Hindlimb muscle (tissue), 1 donor: ENCODE data around the gene PTOV1. TPM values are rescaled to one million over a fixed set of nuclear protein-coding genes. Genes with fewer than 3 reads are reported as not detected.

ENCODE experiments used
- DNase-seq: peaks from one replicate; pipeline ENCODE4 v3.0.0-alpha.2; 2013
- polyA plus RNA-seq: library from polyadenylated mRNA; unstranded; fragments of 120-200 nt; gene quantifications from one replicate; pipeline ENCODE4 v1.2.1, GENCODE V29; 2013; ENCODE audit not compliant: insufficient read length

The PTOV1 gene
- polyA plus RNA-seq, 1 donor, result 254 TPM

DNA sequence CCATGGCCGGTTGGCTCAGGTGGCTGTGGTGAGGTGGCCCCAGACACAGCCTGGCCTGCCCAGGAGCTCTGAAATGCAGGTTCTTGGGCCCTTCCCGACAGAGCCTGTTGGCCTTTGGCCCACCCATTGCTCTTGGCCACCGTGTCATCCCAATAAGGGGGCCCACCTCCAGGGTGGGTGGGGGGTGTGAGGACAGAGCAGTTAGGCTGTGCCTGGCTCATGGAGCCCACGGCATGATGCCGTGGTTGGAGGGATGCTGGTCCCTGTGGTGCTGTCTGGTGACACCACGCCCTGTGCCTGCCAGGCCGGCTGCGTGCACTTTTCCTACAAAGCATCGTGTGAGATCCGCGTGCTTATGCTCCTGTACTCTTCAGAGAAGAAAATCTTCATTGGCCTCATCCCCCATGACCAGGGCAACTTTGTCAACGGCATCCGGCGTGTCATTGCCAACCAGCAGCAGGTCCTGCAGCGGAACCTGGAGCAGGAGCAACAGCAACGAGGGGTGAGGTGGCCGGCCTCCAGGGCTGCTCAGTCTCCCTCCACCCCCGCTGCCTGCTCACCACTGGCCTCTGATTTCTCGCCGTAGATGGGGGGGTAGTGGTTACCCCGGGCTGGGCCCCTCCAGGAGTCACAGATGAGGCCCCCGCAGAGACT lies 8.8 kb downstream of the PTOV1 start:
- no peak for DNase-seq

DNA sequence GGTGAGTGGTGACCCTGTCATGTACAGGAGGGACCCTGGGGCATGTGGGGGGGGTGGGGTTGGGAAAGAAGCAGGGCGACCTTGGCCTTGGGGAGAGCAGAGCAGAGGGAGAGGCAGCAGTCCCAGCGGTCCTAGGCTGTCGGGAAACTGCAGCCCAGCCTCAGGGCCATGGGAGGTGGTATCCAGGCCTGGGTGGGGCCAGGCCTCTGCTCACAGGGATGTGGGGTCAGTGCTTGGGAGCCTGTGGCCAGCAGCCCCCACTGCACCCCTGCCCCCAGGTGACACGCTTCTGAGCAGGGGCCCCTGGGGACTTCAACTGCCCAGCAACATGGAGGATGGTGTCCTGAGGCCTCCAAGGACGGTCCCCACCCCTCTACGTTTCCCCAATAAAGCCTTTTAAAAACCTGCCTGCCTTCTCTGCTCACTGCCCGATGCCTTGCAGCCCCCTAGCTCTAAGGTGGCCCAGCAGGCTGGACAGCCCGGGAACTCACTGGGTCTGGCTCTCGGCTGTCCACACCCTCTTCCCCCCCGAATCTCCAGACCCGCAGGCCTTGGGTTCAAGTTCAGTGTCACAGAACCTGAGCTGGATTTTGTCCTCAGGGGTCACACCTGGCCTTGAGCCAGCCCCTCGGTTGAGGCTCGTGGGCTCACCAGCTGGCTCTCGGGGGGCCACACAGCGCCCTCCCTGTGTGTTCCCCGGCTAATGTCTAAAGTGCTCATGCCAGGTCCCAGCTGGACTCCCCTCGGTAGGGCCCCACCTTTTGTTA lies 9.6 kb downstream of the PTOV1 start:
- DNase-seq, result no peak

DNA sequence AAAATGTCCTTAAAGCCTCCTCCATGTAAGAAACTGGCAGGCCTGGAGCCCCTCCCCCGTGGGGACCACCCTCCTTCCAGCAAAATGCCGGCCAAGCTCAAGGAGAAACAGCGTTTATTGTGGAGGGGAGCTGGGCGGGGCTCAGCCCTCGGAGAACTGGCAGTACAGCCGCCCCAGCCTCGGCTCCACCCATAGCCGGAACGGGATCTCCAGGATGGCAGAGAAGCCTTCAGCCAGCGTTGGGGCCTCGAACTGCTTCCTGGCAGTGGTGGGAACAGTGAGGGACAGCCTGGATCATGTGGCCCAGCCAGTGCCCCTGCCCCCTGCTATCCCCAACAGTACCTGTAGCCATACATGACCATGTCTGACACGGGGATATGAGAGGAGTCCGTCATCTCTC lies 10.1 kb downstream of the PTOV1 start:
- no peak for DNase-seq

DNA sequence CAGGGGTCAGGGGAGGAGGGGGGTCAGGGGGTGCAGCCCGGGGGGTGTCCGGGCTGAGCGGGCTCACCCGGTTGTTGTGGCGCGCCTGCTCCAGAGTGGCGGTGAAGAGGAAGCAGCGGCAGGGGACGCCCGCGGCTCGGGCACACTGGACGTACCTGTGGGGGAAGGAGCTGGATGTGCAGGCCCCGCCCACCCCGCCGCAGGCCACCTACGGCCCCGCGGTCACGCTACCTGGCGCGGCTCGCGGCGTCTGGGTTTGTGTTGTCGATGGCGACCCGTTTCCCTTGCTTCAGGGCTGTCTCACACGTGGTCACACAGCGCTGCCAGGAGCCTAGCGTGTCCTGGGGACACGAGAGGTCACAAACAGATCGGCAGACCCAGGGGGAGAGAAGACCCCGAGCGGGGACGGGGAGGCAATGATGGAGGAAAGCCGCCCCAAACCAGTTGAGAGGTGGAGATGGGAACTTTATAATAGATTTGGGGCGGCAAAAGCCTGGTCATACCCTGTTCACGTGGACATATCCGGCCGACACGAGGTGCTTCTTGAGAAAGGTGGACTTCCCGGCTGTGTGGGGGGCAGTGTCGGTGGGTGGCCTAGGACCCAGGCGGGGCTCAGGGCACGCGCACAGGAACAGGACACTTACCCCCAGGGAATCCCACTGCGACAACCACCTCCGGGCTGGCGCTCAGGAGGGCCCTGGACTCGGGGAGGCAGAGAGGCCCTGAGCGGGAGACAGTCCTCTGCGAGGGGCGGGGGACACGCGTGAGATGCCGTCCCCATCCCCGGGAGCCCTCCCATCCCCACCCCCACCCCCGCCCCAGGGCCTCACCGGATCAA lies 10.8 kb downstream of the PTOV1 start:
- DNase-seq, result no peak

DNA sequence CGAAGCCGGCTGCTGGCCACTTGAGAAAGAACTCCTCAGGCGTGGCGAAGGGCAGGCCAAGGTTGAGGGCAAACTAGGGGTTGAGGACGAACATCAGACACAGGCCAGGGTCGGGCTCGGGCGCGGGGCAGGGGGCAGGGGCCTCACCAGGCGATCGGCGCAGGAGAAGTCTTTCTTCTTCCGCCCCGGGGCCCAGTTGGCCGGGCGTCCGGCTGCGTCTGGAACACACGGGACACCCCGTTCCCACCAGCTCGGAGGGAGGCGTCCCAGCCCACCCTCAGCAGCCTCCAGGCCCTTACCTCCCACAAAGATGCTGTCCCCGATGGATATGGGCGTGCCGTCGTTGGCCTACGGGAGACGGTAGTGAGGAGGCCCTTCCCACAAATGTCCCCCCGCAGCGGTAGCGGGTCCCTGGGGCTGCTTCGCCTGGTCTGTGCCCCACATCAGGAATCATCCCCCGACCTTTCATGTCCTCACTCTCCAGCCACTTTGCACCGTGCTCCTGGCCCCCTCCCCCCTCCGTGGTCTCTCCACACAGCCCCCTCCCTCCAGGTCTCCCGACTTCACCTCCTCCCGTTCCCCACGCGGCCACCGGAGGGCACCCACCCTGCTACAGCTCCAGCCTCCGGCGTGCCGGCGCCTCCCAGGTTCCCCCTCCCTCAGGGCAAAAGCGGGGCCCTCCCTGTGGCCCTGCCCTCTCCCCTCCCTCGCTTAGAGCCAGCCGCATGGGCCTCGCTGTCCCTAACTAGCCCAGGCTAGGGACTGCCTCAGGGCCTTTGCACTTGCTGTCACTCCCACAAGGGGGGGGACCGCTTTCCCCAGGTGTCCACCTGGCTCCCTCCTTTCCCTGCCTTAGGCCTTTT lies 11.7 kb downstream of the PTOV1 start:
- DNase-seq, result no peak

DNA sequence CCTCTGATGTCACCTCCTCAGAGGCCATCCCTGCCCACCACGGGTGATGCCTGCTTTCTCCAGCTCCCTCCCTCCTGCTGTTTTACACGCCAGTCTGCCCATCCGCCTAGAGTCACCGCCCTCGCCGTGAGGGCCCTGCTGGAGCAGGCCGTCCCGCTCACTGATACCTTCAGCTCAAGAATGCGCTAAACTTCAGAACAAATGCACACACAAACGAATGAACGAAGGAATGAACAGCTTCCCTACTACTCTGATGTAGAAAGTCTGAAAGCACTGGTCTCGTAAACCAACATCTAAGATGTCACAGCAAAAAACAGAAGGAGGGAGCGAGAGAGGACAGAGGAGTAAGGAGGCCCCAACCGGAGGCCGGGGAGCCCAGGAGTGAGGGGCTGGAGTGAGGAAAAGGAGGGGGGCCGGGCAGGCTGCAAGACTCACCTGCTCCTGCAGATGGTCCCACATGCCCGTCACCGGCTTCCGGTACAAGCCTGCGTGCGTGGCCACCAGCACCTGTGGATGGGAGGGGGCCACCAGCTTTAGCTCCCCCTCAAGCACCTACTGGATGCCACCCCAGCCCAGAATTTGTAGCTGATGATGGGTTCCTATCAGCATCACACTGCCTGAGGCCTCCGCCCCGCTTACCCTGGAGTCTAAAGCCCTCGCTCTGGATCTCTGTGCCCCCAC lies 12.4 kb downstream of the PTOV1 start:
- no peak for DNase-seq

DNA sequence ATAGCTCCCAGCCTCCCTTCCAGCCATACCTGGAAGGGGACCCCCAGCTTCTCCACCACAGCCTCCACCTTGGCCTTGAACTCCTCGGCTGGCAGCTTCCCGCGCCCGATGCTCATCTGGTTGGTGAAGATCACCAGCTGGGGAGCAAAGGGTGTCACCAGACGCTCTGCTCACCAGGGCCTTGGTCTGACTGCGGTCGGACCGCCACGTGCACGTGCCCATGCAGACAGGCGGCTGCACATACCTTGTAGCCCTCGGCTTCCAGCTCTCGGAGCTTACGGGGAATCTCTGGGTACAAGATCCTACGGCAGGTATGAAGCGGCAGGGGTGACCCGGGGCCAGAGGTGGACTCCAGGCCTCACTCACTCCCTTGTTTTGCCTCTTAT lies 13.0 kb downstream of the PTOV1 start:
- DNase-seq, result no peak

DNA sequence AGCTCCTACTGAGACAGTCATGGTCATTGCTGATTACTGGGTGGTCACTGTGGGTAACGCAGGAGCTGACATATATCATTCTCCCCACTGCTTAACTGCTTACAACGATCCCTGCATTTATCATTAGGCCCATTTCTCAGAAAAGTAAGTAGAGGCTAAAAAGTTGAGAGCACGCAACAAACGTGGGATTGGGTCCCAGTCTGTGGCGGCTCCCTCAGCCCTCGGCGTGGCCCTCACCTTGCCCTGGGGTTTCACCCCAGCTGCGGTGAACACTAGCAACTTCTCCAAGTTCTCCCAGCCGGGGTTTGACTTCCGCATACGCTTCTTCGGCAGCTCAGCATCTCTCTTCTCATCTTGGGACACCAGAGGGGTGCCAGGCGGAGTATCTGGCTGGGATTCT lies 13.9 kb downstream of the PTOV1 start:
- no peak for DNase-seq

DNA sequence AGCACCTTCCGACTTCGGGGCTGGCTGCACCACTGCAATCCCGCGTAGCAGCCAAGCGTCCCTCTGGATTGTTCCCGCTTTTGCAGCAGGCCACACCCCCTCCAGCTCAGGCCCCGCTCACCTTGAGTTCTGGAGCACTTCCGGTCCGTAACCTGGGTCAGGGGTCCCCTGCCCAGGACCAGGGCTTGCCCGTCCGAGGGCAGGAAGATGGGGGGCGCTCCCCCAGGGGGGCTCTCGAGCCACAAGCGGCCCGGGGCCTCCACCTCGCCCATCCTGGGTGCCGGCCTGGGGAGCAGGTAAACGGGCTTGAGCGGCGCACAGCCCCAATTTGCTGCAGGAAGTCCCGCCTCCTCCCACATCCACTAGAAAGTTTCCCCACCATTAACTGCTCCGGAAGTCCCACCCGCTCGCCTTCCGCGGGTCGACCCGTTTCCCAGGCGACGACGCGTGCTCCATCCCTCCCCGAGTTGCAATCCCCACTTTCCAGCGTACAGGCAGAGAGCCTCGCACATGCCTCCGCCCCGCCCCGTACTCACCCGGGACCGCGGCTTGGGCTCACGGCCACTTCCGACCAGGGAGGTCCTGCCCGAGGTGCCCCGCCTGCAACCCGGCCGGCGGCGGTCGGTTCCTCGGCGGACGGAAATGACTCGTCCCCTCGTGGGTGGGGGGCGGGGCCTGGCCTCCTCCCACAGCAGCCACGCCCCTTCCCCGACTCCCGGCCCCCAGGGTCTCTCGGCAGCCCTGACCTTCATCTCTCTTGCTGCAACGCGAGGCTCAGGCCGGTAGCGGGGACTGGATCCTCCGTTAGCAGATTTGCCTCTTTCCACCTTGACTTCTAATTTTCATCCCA lies 16.2 kb downstream of the PTOV1 start, which contains the start of gene PNKP:
Gene PNKP, minus strand, starts transcription at position 644 of the 850 bp plus-strand sequence. Its CDS starts 372 bp downstream, at position 272.
- DNase-seq, result peak; percentile 93

DNA sequence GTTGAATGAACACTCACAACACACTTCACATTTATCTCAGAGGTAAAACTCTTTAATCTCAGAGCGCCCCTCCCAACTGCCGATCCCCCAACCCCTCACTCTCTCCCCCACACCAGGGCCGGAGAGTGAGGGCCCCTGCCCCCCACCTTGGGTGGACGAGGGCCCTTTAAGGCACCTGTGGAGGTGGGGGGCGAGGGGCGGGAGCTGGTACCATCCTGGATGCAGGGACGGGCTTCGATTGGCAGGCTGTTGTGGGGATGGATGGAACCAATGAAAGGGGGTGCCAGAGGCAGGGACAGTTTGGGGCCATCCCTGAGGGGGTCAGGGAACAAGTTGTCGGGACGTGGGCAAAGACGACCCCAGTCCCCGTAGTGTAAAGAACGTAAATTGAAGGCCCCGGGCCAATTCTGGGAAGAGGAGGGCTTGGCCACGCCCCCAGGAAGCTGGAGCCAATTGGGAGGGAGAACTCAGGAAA lies 18.1 kb downstream of the PTOV1 start:
- DNase-seq, result no peak

DNA sequence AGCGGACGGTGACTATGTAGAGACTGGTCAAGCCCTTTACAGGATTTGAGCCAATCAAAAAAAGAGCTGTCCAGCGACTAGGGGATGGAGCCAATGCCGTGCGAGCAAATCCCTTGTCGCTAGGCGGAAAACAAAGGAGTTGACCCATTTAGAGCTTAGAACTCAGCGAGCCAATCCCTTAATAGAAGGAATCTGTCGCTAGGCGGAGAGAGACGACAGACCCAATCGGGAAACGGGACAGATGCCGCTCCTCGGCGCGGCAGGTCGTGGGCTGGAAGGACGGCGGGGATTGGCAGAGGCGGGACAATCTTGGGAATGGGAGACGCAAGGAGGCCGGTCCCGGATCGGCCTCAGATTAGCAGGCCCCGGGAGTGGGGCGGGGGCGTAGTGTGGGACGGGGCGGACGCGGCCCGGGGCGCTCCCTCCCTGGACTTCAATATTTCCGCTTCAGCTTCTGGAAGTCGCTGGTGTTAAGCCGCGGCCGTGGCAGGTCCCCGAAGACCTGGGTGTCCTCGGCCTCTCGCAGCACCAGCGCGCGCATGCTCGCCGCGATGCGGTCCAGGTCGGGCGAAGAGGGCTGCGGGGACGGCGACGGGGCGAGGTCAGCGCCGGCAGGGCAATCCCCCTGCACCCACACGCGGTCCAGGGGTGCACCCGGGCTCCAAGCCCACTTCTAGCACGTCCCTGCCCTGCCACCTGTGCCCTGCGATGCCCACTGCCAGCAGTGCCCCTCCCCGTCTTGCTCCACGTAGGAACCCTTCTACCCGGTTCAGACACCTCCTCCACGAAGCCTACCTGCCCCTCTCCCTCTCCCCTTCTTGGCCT lies 18.7 kb downstream of the PTOV1 start:
- DNase-seq, result peak; percentile 99

DNA sequence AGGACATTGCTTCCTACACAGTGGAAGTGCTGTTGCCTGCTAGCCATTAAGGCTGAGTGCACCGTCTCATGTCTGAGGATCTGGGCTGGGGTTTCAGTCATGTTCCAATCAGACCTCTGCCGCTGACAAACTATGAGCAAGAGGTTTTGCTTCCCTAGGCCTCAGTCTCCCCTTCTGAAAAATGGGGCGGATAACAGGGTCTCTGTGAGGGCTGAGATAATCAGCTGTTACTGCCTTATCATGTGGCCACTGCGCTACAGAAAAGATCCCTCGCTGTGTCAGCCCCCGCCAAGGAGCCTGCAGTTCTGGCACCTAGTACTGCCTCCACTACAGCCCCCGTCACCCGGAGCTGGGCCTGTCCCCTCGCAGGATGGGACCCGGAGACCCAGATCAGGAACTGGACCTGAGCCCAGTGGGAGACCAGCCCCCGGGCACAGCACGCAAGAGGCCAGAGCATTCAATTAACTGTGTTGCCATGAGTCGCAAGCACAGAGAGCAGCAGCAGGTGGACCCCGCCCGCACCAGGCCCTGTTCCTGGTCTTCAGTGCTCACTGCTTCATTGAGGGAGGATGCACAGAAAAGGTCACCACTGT lies 19.4 kb downstream of the PTOV1 start:
- DNase-seq, result no peak

DNA sequence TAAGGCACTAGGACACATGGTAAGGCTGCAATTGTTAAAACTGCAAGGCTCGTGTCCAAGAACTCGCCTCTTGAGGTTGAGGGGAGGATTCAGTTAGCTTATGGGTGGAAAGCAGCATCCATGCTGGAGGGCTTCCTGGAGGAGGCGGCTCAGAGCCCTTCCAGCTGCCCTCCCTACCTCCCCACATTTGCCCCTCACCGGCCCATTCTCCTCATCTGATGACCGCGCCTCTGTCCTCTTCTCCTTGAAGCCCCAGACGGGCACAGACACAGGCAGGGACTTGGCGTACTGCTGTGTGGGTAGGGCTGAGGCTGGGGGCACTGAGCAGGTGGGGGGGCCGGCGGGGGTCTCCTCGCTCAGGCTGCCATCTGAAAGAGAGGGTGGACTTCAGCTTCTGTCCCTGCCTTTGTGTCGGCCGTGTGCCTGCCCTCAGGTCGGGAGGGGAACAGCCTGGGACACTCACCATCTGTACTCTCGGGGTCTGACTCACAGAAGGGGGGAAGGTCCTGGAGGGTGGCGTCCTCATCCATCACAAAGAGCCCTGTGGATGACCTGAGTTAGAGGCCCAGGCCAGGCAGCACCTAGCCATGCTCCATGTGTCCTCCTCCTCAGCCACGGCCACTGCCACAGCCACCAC lies 20.5 kb downstream of the PTOV1 start:
- DNase-seq, result no peak

DNA sequence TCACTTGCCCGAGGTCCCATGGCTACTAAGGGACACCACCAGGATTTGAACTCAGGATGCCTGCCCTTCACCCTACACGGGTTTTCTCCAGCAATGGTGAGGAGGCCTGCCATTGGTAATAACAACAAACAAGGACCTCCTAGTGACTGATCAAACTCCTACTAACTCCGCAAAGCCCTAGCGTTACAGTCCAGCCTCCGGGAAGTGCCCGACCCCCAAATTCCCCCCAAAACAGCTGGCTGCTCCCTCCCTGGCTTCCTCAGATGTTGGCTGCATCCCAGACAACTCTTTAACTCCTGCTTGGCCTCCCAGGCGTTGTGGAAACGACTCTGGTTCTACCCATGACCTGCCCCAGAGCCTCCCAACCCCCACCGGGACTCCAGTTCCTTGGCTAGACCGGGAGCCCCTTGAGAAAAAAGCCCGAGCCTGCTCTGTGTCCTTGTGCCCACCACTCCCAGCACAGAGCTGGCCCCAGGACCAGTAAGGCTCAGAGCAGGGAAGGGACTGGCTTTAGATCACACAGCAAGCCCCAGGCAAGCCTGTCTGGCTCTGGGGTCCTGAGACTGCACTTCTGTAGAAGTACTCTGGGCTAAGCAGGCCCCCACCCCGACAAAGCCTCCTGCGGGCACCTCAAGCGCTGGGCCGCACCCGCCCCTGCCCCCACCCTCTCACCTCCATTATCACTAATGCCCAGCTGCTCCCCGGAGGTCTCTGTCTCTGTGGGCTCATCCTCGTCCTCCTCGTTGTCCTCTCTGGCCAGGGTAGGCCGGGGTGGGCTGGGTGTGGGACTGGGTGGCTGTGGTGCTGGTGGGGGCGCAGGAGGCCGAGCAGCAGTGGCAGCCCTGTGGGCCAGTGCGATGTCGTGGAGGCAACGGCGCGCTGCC lies 21.5 kb downstream of the PTOV1 start:
- no peak for DNase-seq

DNA sequence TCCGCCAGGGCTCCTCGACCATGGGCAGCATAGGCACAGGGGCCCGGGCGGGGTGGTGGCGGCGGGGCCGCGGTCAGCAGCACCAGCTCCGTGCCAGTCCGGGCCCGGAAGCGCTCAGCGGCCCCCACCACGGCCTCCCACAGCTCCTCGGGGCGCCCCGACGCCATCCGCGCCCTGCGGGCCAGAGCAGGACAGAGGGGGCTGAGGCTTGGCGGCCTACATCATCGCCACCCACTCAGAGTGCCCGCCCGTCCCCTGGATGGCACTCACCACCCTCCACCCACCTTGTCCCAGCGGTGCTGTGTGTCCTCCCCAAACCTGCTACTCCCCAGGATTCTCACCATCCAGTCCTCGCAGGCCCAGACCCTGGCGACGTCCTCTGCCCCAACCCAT lies 22.2 kb downstream of the PTOV1 start:
- no peak for DNase-seq

DNA sequence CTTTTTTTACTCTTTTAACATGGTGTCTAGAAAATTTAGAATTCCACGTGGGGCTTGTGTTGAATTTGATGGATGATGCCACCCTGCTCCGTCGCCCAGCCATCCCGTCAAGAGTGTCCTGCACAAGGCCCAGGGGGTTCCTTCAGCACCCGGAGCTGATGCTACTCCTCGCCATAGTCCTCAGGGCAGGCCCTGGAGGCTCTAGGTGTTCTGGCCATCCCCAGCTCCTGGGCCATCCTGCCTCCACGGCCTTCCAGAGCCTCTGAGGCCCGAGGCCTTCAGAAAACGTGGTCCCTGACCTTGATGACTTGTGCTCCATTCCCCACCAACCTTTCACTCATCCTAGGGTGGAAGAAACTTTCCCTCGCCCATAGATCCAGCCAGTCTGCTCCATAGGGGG lies 22.9 kb downstream of the PTOV1 start:
- DNase-seq, result no peak

DNA sequence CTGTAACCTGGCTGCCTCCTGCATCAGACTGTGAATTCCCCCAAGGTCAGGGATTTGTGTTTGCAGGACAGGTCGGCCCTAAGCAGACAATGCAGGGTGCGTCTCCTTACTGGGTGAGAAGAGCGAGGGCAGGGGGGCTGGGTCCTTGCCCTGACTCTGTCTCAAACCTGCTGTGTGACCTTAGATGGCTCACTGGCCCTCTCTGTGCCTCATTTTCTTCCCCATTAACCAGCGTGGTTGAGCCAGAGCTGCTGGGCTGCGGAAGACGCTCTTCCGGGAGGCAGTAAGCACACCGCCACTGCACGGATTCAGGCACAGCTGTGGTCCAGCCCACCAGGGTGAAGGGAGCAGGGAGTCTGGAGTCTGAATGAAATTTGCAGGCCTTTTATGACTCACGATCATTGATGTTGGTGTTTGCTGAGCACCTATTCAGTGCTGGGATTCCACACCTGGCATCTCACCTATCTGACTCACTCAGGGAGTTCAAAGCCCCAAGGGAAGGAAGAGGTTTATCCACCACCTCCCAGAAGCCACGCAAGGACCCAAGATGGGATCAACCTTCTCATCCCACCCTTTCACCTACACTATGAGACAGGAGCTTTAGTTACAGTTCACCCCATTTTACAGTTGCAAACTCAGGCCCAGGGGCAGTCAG lies 23.7 kb downstream of the PTOV1 start:
- no peak for DNase-seq
